ENCODE measurements around the gene KRT81. TPM values are rescaled to one million over a fixed set of nuclear protein-coding genes. Genes with fewer than 3 reads are reported as not detected.

Gene KRT81
- not detected in 2 replicates for total RNA-seq

DNA sequence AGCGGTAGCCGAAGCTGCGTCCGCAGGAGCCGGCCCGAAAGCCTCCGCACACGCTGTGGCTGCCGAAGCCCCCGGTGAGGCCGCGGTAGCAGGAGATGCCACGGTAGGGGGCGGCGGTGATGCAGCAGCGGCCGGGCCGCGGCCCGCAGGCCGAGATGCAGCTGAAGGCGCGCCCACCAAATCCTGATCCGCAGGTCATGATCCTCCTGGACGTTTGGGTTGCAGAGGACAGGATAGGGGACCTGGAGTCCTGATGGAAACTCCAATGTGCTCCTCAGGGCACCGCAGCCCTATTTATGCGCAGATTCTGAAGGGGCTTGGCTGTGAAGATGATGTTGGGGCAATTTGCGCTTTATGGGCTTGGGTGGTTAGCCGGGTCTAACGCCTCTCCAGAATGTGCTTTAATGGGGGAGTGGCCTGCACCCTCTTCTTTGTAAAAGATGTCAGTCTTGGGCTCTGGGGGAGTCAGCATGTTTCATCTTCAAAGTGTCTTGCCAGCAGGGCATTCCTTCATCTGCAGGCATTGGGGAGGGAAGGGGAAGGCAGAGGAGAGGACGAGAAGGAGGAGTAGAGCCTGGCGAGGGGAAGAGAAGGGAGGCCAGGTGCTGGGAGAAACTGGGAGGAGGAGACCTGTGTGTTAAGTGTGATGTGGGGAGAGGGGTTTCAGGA is at the start of gene KRT81:
Gene KRT81, minus strand, starts transcription at position 268 of the 669 bp plus-strand sequence. Its CDS starts 69 bp downstream, at position 199.

GRCh38 chr12:52320784-52321400 is 29.6 kb upstream of the KRT81 start, which contains the start of gene KRT83:
Gene KRT83, minus strand, starts transcription at chr12:52321398. Its CDS starts 63 bp downstream, at chr12:52321335.

GRCh38 chr12:52274521-52275120 is 16.7 kb downstream of the KRT81 start, which contains the start of gene KRT86:
Gene KRT86, plus strand, starts transcription at chr12:52274645. Its CDS starts 27,272 bp downstream, at chr12:52301917.

Other genes with a start within 250 kb of the KRT81 start
- 0.38 and 0.98 TPM in 2 replicates for gene NR4A1, start 240.1 kb downstream of the KRT81 start, total RNA-seq
- gene ATG101, start 221.6 kb downstream of the KRT81 start, total RNA-seq = 41.7 and 45.7 TPM in 2 replicates
- 0.19 TPM in 1 of 2 replicates, not detected in the other for gene SMIM41, start 211.8 kb downstream of the KRT81 start, total RNA-seq
- gene KRT80, start 99.5 kb downstream of the KRT81 start, total RNA-seq = 2.4 and 7.2 TPM in 2 replicates
- 129 and 1,019 TPM in 2 replicates for gene KRT7, start 58.3 kb downstream of the KRT81 start, total RNA-seq
- gene KRT86, start 16.9 kb downstream of the KRT81 start, total RNA-seq = not detected in 2 replicates
- gene KRT83, start 29.9 kb upstream of the KRT81 start, total RNA-seq = not detected in 2 replicates
- not detected in 2 replicates for gene KRT85, start 75.9 kb upstream of the KRT81 start, total RNA-seq
- not detected in 2 replicates for gene KRT84, start 94.1 kb upstream of the KRT81 start, total RNA-seq
- gene KRT82, start 114.8 kb upstream of the KRT81 start, total RNA-seq = not detected in 2 replicates
- gene KRT75, start 142.8 kb upstream of the KRT81 start, total RNA-seq = not detected in 2 replicates
- not detected in 2 replicates for gene KRT6B, start 160.6 kb upstream of the KRT81 start, total RNA-seq
- gene KRT6C, start 182.3 kb upstream of the KRT81 start, total RNA-seq = not detected in 2 replicates
- gene KRT6A, start 201.7 kb upstream of the KRT81 start, total RNA-seq = not detected in 2 replicates
- gene KRT5, start 228.9 kb upstream of the KRT81 start, total RNA-seq = not detected in 2 replicates